Cortex of kidney (tissue), 1 donor: ENCODE measurements around the gene PDE4D.

Experiments used
- DNase-seq: peaks from one replicate; lab custom pipeline; 2025; lab: John Stamatoyannopoulos, UW

Gene PDE4D

GRCh38 chr5:59517926-59518585, 375.5 kb downstream of the PDE4D start:
- DNase-seq, result no peak

DNA sequence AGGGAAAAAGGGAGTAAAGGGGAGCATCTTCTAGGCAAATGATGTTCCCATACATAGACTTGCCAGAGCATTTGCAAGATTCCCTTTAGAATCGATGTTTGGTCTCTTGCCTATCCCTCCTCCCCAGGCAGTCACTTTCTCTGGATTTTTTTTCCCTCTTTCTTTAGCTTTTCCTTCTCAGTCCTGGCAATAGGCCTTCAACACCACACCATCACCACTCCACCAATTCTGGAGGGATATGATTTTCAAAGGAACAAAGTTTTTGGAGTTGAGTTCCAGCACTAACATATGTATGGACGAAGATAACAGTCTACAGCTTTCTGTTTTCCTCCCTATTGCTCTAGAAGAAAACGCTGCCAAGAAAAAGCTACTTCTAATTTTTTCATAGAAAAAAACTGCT, 377.4 kb downstream of the PDE4D start:
- DNase-seq, result no peak

GRCh38 chr5:59506285-59506877, 387.1 kb downstream of the PDE4D start:
- no peak for DNase-seq

DNA sequence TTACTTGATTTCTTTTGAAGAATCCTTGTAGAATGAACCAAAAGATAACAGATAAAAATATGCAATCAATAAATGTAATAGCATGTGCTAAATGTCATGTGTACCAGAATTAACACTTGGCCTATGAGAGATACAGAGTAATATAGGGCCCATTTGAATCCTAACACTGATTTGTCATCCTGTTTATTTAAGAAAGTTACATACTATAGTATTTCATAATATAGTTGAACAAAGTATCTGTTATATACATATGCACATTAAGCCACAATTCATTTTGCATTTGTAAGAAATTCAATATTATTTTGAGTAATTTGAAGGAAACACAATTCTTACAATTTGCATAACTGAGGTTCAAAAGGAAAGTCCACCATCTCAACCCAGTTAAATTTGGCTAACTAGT, 389.5 kb downstream of the PDE4D start:
- no peak for DNase-seq

DNA sequence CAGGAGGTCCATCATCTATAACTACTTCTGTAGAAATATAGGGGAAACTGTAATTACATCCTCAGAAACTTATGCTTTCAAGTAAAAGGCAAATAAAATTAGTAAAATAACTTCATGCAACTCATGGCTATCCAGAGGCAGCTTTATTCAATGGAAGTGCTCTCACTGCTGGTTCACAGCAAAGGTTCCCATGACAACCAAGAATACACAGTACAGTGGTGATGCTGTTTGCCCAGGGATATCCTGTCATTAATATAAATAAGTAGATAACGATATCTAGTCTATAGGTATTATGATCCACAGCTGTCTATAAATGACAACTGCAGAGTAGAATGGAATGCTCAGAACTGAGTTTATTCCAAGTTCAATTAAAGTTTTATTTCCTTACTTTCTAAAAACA, 390.3 kb downstream of the PDE4D start:
- DNase-seq, result no peak

- no peak for DNase-seq
Measured at GRCh38 chr5:59501316-59501715, 392.2 kb downstream of the PDE4D start.

- no peak for DNase-seq
Measured at GRCh38 chr5:59500014-59500413, 393.5 kb downstream of the PDE4D start.

DNA sequence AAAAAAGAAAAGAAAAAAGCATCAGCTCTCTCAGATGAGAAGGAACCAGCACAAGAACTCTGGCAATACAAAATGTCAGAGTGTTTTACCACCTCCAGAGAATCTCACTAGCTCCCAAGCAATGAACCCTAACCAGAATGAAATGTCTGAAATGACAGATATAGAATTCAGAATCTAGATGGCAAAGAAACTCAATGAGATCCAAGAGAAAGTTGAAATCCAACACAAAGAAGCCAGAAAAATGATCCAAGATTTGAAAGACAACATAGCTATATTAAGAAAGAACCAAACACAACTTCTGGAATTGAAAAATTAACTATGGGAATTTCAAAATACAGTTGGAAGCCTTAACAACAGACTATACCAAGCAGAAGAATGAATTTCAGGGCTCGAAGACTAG, 396.3 kb downstream of the PDE4D start:
- DNase-seq, result no peak

DNA sequence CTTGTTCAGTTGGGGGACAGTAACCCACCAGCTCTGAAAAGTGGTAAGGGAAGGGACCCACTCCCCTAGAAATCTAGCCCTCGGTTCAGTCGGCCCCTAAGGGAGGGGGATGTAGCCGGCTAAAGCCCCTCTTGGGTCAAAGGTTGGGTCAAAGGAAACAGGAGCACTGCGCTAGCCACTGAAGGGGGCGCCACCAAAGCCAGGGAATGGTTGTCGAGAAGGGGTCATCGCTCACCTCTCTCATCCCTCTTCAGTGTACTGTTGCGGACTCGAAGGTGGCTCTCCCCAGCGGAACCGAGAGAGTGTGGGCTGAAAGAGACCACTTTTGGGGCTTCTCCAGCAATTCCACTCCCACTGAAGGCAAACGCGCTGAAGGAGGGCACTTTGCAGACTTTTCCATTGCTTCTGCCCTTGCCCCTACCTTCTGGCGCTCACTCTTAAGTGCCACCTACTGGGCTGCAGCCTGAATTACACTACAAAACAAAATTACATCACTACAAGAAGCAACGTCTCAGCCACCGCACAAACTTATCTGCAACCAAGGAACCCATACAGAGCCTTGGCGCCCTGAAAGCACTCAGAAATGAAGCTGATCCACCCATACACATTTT, 396.9 kb downstream of the PDE4D start:
- DNase-seq, result no peak

DNA sequence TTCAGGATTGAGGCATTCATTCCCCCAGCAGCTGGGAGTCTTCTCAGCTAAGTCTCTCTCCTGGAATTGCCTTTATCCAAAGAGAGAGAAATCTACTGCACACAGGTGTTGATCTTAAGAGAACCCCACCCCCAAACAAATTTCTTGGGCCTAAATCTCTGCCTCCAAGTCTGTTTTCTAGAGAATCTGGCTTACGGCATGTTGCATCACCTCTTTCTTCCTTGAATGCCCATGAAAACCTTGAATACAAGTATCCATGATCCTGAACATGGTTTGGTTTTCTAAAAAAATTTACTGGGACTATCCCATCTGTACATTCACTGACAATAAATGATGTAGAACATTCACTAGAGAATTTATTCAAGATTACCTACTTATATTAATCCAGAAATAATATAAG, 401.6 kb downstream of the PDE4D start:
- no peak for DNase-seq

DNA sequence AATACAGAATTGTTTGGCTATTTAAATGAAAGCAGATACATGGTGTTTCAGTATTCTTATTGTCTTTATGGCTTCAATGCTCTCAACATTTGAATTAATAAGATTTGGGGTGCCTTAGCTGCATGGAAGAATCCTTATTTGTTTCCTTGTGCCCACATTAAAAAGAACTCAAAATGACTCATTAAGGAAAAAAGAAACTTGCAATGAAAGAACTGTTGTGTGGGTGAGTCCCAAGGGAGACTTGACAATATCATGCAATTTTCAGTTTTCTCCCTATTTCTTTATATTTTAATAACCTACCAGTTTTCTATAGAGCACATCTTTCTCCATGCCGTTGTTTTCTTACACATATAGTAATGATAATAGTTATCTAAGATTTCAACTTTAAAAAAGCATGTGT, 404.0 kb downstream of the PDE4D start:
- no peak for DNase-seq

- DNase-seq, result no peak
Measured at GRCh38 chr5:59487772-59488729, 405.5 kb downstream of the PDE4D start.

- no peak for DNase-seq
Measured at GRCh38 chr5:59487068-59487686, 406.3 kb downstream of the PDE4D start.

GRCh38 chr5:59486508-59486907, 407.0 kb downstream of the PDE4D start:
- no peak for DNase-seq

DNA sequence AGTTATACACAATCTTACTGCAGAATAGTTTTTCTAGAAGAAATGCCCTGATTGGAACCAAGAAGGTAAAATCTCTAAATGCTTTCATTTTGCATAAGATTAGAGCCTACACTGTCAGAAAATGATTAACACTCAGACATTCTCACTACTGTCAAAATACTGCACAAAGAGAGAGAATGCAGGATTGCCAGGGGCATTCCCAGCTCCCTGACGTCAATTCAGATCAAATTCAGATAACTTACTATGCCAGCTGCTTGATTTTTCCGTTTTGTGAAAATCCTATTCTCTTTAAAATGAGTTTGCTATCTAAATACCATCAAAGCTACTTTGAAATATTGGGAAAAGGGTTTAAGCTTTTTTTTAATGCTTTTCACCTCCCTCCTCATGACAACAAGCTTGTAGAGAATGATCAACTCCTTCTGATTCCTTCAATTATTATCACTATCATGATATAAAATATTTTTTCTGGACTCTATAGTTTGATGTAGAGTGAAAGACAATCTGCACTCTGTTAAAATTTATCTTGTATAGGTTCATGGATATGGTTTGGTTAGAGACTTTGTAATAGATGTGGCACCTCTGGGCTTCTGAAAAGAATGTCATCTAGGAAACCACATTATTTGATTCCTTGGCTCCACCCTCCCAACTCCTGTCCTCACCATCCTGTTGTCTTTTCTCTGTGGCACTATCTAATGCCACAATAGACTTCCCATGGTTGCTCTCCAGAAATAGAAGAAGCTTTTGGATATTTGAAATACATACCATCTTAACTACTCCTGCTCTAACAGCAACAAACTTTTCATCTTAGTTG, 407.7 kb downstream of the PDE4D start:
- DNase-seq, result no peak

DNA sequence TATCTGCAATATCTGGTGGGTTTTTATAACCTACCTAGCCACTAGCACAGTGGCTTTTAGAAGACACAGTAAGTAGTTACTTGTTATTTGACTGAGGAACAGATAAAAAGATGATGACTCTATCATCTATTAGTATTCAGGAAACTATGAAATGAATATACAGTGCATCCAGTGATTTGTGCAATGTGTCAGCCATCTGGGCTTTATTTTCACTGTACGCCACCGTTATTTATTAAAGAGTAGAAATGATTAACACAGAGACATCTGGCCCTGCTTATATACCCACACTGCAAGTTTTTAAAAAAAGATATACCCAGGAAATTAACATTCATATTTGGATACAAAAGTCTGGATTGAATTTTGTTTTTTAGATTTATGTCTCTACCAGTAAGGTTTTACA, 408.4 kb downstream of the PDE4D start:
- DNase-seq, result no peak

- no peak for DNase-seq
Measured at GRCh38 chr5:59484618-59485017, 408.9 kb downstream of the PDE4D start.

DNA sequence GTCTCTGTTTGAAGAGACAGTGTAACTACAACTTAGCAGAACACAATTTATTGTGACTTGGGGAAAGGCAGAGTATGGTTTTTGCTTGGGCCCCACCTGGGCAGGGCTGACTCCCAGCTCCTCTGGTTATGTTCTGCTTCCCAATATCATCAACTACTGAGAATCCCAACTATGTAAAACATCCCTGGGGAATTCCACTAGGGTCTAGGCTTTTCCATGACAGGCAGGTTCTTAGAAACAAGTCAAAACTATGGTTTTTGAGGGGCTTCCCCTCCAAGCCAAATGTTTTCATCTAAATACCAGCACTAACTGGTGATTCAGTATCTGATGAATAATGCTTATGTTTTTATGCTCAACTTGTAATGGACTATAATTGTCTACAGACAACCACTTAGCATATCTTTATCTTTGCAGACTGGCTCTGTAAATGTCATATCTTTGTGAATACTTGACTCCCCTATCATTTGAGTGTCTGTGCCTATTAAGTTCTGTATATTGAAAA, 409.5 kb downstream of the PDE4D start:
- DNase-seq, result no peak

- DNase-seq, result no peak
Measured at GRCh38 chr5:59479086-59479485, 414.4 kb downstream of the PDE4D start.

DNA sequence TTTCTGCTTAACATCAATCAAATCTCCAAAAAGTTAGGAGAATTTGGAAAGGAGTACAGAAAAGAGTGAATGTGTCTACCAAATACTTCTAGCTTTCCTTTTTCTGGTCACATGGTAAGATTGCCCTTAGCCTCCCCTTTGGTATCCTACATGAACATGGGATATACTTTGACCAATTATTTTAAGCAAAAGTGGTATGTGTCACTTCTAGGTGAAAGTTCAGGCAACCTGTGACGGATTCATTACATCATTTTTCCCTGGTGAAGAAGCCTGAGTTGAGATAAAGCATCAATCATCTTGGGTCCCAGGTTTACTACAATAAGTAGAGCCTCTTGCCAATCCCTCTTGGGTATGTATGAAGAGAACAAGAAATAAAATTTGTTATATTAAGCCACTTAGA, 419.2 kb downstream of the PDE4D start:
- no peak for DNase-seq

GRCh38 chr5:59473611-59474010, 419.9 kb downstream of the PDE4D start:
- DNase-seq, result no peak
